DMS153 treated with DMSO at 0.1 percent for 48 hours (cell line): Measurements from ENCODE around the gene ANKFN1.

Source experiments
- DNase-seq: peaks from one replicate; lab custom pipeline; 2025; ENCODE audit not compliant: unreplicated experiment; lab: John Stamatoyannopoulos, UW

The ANKFN1 gene

DNA sequence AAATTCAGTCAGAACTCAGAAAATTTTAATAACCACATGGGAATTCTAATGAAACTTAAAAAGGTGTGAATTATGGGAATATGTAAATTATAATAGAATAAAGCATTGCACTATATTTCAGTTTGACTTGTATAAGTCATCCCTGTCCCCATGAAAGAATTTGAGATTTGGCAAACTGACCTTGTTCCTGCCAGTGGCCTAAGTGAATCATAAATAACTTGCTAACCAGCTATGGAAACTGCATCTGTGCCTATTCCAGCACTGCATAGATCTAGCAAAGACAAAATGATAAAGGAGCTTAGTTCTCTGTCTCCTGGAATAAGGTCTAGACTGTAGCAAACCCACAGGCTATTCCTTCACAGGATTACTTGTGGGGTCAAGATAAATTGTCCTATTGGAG is 333.5 kb downstream of the ANKFN1 start:
- no peak for DNase-seq

GRCh38 chr17:56488800-56489199 is 335.5 kb downstream of the ANKFN1 start:
- DNase-seq: no peak

DNA sequence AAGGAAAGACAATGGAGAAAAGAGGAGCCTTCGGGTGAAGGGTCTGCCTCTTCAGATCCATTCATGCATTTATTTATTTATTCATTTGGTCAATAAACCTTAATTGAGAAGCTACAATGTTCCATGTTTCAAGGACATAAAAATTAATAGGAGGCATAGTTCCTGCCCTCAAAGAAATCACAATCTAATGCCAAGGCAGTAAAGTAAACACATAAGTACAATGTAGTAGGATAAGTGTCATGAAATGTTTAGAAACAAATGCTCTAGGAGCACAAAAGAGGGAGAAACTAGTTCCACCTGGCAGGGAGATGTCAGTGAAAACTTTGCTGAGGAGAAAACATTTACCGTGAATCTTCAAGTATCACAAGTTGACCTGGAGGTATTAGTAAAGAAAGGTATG is 336.7 kb downstream of the ANKFN1 start:
- no peak for DNase-seq

DNA sequence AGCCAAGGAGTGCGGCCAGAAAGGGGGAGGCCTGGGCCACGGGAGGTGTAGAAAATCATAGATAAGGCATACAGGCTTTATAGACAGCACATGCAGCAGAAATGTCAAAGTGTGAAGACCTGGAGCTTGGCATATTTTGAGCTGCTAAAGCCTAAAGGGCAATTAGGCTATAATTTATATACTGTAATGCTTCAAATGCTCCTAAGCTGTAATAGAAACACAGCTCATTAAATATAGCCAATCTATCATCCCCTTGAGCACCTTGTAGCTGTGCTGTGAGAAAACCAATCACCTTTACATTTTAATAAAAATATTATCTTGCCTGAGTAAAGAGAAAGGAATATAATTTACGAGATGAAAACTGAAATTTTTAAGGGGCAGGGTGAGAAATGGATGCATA is 342.3 kb downstream of the ANKFN1 start:
- DNase-seq: no peak

- no peak for DNase-seq
Measured at GRCh38 chr17:56497132-56497531, 343.9 kb downstream of the ANKFN1 start.

DNA sequence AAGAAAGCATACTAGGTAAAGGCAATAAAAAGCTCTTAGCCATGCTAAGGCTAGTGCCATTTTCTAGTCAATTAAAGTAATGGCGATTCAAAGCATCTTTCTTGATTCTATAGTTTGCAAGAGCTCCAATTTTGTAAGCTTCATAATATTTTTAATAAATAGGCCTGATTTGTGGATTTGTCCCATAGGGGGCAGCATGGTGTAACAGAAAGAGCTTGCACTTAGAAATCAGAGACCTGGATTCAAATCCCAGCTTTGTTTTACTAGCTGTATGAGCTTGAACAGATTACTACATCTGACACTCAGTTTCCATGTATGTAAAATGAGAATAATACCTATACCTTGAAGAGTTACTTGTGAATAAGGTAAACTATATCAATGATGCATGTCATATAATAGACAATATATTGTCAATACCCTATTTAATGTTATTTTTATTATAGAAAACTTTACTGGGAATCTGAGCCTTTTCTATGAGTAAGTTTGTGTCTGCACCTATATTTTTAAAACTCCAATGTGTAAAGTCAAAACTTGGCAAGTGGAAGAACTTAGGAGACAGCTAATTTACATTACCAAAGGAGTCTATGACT is 346.6 kb downstream of the ANKFN1 start:
- DNase-seq: no peak

- DNase-seq: no peak
Measured at GRCh38 chr17:56502120-56502654, 348.9 kb downstream of the ANKFN1 start.

DNA sequence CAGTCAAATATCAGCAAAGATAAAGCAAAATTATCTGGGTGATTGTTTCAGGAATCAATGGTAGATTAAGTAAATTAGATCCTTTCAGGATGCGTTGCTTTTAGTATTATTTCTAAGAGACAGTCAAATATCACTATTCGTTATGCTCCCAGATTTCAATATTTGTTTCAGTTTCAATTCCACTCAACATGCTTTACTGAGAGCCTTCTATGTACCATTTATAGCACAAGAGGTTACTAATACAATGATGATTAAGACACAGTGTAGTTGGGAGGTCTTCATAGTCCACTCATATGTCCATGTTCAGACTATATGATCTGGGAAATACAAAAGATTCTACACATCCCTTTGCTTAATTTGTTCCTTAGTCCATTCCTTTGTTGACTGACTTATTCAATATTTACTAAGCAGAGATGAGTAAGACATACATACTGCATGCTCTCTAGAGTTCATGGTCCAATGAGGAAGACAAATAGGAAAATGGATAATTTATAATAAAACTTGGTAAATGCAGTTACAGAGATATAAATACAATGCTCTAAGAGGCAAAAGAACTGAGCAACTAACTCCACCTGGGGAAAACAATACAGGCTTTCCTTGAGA is 352.0 kb downstream of the ANKFN1 start:
- DNase-seq: no peak

- no peak for DNase-seq
Measured at GRCh38 chr17:56506349-56506748, 353.1 kb downstream of the ANKFN1 start.

DNA sequence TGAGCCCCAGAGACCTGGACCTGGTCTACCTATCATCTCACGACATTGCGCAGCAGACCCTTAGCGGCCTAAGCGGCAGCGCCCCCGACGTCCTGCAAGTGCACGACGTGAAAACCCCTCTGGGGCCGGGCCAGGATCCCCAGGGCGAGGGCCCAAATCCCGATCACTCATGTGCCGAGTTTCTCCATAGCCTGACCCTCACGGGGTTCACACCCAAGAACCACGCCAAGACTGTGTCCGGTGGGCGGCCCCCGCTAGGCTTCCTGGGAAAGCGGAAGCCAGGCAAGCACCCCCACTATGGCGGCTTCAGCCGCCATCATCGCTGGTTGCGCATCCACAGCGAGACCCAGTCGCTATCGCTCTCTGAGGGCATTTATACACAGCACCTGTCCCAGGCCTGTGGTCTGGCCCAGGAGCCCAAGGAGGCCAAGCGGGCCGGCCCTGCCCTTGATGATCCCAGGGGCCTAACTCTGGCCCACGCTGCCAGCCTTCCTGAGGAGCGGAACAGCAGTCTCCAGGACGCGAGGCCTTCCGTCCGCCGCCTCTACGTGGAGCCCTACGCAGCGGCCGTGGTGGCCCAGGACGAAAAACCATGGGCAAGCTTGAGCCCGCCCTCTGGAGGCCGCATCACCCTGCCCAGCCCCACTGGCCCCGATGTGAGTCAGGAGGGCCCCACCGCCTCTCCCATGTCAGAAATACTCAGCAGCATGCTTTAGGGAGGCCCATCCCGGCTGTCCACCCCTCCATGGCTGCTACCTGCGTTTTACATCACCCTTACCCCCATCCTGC is 357.5 kb downstream of the ANKFN1 start:
- DNase-seq: no peak

DNA sequence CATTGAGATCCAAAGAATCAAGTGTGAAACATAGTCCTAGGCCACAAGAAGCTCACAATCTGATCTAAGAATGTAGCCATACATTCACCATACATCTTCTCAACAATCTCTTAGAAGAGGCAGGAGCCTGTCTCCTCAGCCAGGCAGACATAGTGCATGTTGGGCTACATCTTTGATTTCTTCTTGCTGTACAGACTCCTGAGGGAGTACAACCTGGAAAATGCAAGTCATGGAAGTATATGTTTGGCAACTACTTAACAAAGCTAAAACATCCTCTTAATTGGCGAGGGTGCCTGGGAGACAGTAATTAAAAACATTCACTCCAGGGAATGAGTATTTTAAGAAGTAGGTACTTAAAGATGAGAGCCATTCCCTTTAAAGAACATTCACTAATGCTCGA is 361.0 kb downstream of the ANKFN1 start:
- no peak for DNase-seq

GRCh38 chr17:56514899-56515298 is 361.6 kb downstream of the ANKFN1 start:
- no peak for DNase-seq

- DNase-seq: no peak
Measured at GRCh38 chr17:56521414-56522141, 368.3 kb downstream of the ANKFN1 start.

- DNase-seq: no peak
Measured at GRCh38 chr17:56523042-56523441, 369.8 kb downstream of the ANKFN1 start.

DNA sequence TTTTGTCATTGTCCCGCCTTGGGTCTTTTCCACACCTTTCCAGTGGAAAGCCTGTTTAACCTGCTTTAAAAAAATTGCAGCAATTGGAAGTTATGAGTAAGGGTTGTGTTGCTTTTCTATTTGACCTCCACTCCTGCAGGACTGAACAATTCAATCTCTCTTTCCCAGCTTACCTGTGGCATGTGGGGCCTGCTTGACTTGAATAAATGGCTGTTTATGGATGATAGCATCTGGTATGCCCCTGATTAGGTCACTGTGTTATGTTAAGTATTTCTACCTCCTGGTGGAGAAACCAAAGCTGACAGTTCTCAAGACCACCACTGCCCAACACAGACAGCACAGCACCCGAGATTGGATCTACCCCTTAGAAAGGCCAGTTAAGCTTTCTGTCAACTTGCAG is 375.4 kb downstream of the ANKFN1 start:
- no peak for DNase-seq

GRCh38 chr17:56532926-56533325 is 379.7 kb downstream of the ANKFN1 start:
- no peak for DNase-seq

DNA sequence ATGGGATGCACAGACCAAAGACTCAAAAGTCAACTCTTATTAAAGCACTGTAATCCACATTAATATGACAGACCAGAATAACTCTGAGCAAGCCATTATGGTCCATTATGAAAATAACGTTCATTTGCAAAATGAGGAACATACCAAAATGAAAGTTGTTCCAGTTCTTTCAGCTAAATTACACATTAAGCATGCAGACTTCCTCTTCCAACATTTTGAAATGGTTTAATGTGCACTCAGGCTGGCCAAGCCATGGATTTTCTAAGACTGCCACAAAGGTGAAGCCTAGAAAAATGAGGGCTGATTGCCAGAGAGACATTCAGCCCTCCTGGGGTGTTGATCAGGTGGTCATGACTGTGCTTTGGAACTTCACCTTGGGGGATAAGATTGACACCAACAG is 383.5 kb downstream of the ANKFN1 start:
- DNase-seq: no peak

GRCh38 chr17:56540836-56541235 is 387.6 kb downstream of the ANKFN1 start:
- no peak for DNase-seq

DNA sequence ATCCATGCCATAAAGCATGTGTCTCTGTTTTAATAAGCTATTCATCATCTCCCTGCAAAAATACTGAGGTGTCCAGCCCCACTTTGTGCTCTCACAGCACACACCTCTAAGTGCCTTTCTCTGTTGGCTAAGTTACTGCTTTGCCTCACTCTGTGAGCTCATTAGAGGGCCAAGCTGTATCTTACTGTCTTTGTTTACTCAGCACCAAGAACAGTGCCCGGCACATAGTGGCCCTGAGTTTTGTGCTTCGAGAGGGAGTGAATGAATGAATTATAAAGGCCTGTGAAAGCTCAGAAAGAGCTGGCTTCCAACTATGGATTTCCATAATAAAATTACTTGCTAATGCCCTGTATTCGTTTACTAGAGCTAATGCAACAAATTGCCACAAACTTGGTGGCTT is 390.0 kb downstream of the ANKFN1 start:
- no peak for DNase-seq

- no peak for DNase-seq
Measured at GRCh38 chr17:56545106-56545505, 391.8 kb downstream of the ANKFN1 start.

DNA sequence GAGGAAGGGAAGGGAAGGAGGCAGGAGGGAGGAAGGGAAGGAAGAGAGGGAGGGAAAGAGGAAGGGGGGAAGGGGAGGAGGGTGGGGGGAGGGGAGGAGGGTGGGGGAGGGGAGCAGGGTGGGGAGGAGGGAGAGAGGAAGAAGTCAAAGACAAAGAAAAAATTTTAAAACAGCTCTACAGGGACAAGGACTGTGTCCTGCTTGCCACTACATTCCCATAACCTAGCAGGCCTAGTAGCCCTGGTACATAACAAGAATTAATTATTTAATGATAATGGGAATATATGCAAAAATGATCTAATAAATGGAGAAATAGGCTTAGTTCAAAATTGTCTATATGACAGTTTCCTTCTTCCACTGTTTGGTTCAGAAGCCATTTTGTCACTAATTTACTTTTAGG is 392.7 kb downstream of the ANKFN1 start:
- DNase-seq: no peak

- no peak for DNase-seq
Measured at GRCh38 chr17:56548661-56549060, 395.4 kb downstream of the ANKFN1 start.
